ENCODE measurements around the gene MED12L. TPM values are rescaled to one million over a fixed set of nuclear protein-coding genes. Genes with fewer than 3 reads are reported as not detected.

Gene MED12L
- total RNA-seq, 2 donors from 2014 or later: 15.5 to 28.9 TPM

GRCh38 chr3:151165226-151165625 lies 79.8 kb downstream of the MED12L start:
- TF ChIP-seq CTCF (conservative IDR thresholded peaks at IDR 0.05): no peak
- Histone ChIP-seq H3K36me3 (ENCODE audit: control insufficient read depth, insufficient read depth, low read length) (peaks cover 14% of the 10 kb centered on the region), H3K4me3 (ENCODE audit: low read length) (no peak overlapping the region), H3K9me3 (ENCODE audit: control insufficient read depth, low read length) (no peaks in the 10 kb centered on the region), H3K4me1 (ENCODE audit: control insufficient read depth, insufficient read depth, low read length) (no peaks in the 10 kb centered on the region), H3K27ac (ENCODE audit: low read depth, low read length) (no peak overlapping the region), H3K27me3 (ENCODE audit: control insufficient read depth, insufficient read depth, low read length, poor library complexity, severe bottlenecking) (no peaks in the 10 kb centered on the region), H3K9ac (ENCODE audit: extremely low read depth, low read length, poor library complexity, severe bottlenecking) (no peak overlapping the region)
- H3K4me1 Mint-ChIP-seq: peaks cover 6% of the 10 kb centered on the region
- no peaks in the 10 kb centered on the region for H3K9me3 Mint-ChIP-seq
- no peak for DNase-seq
- 95 to 98% methylated on average over 6 to 7 of the region's 7 CpGs for WGBS, 2 experiments (ENCODE audit: insufficient coverage in 1 of 2, insufficient read length in 1 of 2)
- no peak overlapping the region for H3K27ac Mint-ChIP-seq
- H3K36me3 Mint-ChIP-seq (ENCODE audit: low read depth): no peaks in the 10 kb centered on the region
- H3K4me3 Mint-ChIP-seq: no peak overlapping the region
- no peaks in the 10 kb centered on the region for H3K27me3 Mint-ChIP-seq (ENCODE audit: insufficient read depth)

- Histone ChIP-seq H3K36me3 (ENCODE audit: control insufficient read depth, insufficient read depth, low read length) (peaks cover 14% of the 10 kb centered on the region), H3K9me3 (ENCODE audit: control insufficient read depth, low read length) (no peaks in the 10 kb centered on the region), H3K27me3 (ENCODE audit: control insufficient read depth, insufficient read depth, low read length, poor library complexity, severe bottlenecking) (no peaks in the 10 kb centered on the region), H3K27ac (ENCODE audit: low read depth, low read length) (no peak overlapping the region), H3K4me3 (ENCODE audit: low read length) (no peak overlapping the region), H3K9ac (ENCODE audit: extremely low read depth, low read length, poor library complexity, severe bottlenecking) (no peak overlapping the region), H3K4me1 (ENCODE audit: control insufficient read depth, insufficient read depth, low read length) (no peaks in the 10 kb centered on the region)
- Mint-ChIP-seq H3K4me1 (peaks cover 6% of the 10 kb centered on the region), H3K9me3 (no peaks in the 10 kb centered on the region), H3K4me3 (no peak overlapping the region), H3K27ac (no peak overlapping the region), H3K36me3 (ENCODE audit: low read depth) (no peaks in the 10 kb centered on the region), H3K27me3 (ENCODE audit: insufficient read depth) (no peaks in the 10 kb centered on the region)
- peak; percentile 54 for TF ChIP-seq CTCF (conservative IDR thresholded peaks at IDR 0.05)
- WGBS, 2 experiments (ENCODE audit: insufficient coverage in 1 of 2, insufficient read length in 1 of 2): 90 to 94% methylated on average over 1 to 2 of the region's 3 CpGs
- DNase-seq: no peak
Measured at GRCh38 chr3:151166161-151166560, 80.7 kb downstream of the MED12L start.

- Mint-ChIP-seq H3K36me3 (ENCODE audit: low read depth) (no peaks in the 10 kb centered on the region), H3K4me1 (peaks cover 6% of the 10 kb centered on the region), H3K9me3 (no peaks in the 10 kb centered on the region), H3K27me3 (ENCODE audit: insufficient read depth) (no peaks in the 10 kb centered on the region), H3K27ac (no peak overlapping the region), H3K4me3 (no peak overlapping the region)
- H3K27ac ChIP-seq (ENCODE audit: low read depth, low read length): no peak overlapping the region
- no peaks in the 10 kb centered on the region for H3K9me3 ChIP-seq (ENCODE audit: control insufficient read depth, low read length)
- WGBS, 2 experiments (ENCODE audit: insufficient coverage in 1 of 2, insufficient read length in 1 of 2): 21 to 26% methylated on average over 6 of the region's 7 CpGs
- DNase-seq: peak; percentile 91
- no peak overlapping the region for H3K4me3 ChIP-seq (ENCODE audit: low read length)
- H3K9ac ChIP-seq (ENCODE audit: extremely low read depth, low read length, poor library complexity, severe bottlenecking): no peak overlapping the region
- TF ChIP-seq CTCF (conservative IDR thresholded peaks at IDR 0.05): peak; percentile 90
- H3K27me3 ChIP-seq (ENCODE audit: control insufficient read depth, insufficient read depth, low read length, poor library complexity, severe bottlenecking): no peaks in the 10 kb centered on the region
- no peaks in the 10 kb centered on the region for H3K4me1 ChIP-seq (ENCODE audit: control insufficient read depth, insufficient read depth, low read length)
- H3K36me3 ChIP-seq (ENCODE audit: control insufficient read depth, insufficient read depth, low read length): peaks cover 14% of the 10 kb centered on the region
Measured at GRCh38 chr3:151168269-151169094, 83.0 kb downstream of the MED12L start.
